Medulla oblongata (tissue), 1 donor: ENCODE measurements around the gene HOXB5.

ENCODE experiments used
- DNase-seq: peaks from one replicate; pipeline ENCODE4 v3.0.0-alpha.2; 2015; ENCODE audit errors: extremely low spot score

HOXB5 gene

DNA sequence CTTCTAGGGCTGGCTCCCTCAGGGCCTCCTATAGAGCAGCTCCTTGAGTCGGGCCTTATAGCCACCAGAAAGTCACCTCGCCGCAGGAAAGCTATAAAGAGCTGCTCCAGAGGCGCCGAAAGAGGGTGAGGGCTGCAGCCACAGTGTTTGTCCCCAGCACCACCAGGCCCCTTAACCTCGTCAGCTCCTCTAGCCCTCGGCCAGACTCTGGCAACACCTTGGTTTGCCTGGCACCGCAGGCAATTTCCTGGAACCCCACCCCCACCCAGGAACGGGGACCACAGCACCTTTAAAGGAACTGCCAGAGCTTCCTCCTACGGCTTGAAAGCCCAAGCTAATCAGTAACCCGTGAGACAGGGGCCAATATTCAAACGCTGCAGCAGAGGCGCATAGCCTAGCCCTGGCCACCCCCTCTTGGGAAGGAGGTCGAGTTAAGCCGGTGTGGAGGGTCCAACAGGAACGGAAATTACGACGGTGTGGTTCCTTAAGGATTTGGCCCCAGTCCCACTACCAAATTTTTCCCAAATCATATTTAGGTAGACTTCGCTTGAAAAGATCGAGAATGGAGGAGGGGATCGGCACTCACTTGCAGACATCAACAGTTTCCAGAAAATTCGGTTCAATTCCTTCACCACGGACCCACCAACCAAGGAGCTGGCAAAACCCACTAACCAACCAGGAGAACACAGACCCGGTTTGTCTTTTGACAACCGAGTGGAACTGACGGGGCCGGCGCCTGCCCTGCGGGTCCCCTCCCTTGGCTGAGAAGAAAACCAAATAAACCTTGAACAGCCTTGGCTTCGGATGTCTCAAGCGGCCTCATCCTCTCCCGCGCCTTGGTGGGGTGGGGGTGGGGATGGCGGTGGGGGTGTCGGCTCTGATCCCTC is 8.2 kb upstream of the HOXB5 start:
- no peak for DNase-seq

DNA sequence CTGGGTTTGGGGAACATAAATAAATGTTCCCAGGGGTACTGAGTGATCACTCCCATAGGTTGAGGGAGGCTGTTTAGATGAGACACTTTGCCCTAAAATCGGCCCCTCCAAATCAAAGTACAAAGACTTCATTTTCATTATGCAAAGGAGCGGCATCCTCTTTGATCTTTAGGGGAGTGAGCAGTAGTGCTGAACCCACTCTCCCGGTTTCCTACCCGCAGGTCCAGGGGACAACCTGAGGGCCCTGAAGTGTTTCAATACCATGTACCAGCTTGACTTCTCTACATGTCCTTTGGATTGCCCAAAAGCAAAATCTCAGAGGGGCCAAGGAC is 7.6 kb upstream of the HOXB5 start:
- no peak for DNase-seq

DNA sequence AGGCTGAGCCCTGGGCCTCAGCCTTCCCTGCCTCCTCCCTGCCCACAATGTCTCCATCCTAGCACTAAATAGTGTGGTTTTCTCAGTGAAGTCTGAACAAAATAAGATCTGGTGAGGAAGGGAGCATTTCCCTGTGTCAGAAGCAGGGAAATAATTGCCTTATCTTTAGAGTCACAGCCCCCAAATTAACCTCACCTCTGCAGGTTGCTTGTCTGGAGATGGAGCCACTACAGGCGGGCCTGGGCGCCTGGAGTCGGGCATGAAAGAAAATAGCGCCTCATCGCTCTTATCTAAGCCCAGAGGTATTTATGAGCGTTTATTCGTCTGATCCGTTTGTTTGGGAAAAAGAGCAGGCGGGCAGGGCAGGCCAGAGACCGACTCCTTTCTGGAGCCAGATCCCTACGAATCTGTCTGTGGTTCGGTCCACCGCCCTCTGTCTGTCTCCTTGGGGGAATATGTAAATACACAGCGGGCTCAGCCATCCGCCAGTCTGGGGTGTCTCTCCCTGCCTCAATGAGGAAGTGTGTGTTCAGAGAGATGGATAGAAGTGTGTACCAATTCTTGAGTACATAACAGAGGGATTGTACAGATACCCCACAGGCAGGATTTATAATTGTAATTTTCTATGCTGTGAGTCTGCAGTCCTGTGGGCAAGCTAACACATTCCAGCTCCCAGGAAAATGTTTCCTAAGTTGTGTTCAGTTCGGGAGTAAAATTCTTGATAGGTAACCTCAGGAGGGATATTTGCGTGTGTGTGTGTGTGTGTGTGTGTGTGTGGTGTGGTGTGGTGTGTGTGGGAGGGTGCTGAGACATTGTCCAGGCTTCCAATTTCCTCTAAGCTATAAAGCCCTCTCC is 6.9 kb upstream of the HOXB5 start:
- DNase-seq = no peak

DNA sequence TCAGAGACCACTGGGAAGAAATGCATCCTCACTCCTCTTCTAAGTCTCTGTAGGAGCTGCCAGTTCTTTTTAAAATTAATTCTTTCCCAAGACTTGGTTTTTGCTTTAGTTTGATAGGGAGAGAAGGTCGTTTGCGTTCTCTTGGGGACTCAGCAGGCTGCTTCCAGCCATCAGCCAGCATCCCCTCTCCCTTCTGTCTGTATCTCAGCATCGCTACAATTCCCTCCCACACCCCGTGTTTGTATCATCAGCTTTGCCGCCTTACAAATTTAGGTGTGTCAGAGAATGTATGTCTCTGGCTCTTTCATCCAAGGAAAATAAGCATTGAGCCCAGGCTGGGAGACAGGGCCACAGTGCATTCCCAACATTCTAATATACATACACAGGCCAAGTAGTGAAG is 5.8 kb upstream of the HOXB5 start:
- no peak for DNase-seq

DNA sequence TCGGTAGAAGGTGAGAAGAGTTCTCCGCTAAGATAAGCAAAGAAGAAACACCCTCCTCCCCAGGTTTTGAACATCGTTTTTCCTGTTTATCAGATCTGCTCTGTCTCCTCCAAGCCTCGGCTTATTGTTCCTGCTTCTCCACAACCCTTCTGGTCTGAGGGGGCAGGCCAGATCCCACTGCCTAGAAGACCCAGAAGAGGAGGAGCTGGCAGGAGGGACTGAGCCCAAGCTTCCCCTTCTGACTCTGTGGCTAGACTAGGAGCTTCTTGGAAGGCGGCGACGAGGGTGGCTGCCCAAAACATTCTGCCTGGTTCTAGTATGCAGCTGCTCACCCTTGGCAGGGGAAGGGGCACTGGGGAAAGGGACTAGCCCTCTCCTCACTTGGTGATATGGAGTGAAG is 5.2 kb upstream of the HOXB5 start:
- DNase-seq = no peak

DNA sequence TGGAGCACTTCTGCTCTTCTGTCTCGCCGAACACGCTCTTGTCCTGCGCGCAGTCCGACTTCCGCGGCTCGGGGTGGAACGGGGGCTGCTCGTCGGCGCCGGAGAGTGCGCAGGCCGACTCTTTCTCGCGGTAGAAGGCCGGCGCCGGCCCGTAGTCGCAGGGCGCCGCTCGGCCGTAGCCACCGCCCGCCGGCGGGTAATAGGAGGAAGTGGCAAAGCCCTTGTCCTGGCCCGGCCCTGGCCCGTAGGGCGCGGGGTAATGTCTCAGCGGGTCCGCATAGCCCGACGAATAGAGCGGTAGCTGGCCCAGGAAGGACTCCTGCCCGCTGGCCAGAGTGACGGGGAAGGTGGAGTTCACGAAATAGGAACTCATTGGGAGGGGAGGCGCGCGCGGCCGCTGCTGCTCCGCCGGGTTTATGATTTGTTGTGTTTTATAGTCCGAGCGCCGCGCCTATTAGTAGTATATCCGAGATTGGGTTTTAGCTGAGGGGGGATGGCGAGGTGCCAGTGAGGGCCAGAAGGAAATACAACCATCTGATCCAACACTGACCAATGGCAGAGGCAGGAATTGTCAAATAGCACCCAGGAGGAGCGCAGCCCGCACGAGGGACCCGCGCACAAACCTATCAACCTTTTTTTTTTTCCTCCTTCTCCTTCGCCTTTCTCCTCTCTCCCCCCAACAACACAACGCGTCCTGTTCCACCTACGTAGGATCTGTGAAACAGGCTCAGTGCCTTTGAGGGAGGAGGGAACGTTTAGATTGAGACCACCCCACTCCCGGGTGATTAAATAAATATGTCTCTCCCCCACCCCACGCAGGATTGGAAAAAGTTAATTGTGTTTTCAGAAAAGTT is 4.4 kb upstream of the HOXB5 start:
- DNase-seq = peak; percentile 73

DNA sequence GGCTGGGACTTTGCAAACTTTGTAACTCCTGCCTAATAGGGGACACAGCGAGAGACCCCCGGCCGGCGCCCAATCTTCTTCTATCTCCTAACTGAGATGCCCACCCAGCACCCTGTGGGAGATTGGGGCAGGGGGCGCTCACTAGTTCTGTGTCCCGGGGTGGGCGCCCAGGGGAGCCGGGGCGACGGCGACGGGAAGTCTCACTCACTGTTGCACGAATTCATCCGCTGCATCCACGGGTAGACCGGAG is 3.9 kb upstream of the HOXB5 start:
- no peak for DNase-seq

DNA sequence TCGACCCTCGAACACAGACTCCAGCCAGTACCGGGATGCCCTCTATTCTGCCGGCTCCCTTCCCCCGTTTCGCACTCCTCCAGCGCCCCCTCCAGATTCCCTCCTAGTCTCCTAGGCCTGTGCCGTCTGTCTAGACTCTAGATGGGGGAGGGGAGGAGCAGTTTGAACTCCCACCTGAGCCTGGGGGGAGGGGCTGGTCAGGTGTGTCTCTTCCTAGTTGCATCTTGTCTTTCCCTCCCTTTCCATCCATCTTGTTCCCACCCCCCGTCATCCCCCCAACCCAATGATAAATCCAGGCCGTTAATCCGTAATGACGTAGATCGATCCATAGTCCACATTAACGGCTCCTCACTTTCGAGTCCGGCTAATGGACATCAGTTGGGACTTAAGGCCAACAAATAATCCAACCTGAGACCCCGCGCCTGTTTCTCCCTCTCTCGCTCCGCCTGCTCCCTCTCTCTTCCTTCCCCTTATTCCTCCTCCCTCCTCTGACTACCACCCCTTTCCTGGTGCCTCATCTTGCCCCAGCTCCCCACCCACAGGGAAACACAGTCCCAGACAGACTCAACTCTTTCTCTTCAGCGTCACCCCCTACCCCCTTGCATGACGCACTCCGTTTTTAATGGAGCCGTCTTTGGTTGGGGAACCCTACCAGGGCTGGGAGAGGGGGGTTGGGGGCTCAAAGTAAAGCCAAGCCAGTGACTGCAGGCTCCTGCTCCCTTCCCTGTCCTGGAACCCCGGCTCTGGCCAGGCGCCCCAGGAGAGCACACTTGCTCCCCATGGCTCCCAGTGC is 3.4 kb upstream of the HOXB5 start:
- no peak for DNase-seq

DNA sequence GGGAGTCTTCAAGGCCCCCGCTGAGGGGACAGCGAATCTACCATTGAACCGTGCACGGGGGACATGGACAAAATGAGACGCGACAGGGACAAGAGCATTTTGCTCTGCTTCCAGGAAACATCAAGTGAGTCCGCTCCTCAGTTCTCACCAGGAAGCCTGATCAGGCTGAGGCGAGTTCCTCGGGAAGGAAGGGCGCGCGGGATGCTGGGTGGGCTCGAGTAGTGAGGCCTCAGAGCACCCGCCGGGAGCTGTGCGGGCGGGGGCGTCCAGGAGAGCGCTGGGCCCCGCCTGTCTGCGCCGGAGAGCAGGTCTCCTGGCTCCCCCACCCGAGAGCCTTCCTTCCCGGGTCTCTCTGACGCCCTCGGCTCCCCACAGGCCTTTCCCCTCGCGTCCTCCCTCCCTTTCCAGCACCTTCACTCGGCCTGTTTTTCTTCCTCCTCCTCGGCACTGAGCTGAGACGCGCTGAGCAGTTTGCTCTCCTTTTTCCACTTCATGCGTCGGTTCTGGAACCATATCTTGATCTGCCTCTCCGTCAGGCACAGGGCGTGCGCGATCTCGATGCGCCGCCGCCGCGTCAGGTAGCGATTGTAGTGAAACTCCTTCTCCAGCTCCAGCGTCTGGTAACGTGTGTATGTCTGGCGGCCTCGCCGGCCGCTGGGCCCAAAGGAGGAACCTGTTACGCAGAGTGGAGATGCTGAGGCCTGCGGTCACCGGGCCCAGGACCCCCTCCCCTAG is 2.6 kb upstream of the HOXB5 start:
- DNase-seq = no peak

DNA sequence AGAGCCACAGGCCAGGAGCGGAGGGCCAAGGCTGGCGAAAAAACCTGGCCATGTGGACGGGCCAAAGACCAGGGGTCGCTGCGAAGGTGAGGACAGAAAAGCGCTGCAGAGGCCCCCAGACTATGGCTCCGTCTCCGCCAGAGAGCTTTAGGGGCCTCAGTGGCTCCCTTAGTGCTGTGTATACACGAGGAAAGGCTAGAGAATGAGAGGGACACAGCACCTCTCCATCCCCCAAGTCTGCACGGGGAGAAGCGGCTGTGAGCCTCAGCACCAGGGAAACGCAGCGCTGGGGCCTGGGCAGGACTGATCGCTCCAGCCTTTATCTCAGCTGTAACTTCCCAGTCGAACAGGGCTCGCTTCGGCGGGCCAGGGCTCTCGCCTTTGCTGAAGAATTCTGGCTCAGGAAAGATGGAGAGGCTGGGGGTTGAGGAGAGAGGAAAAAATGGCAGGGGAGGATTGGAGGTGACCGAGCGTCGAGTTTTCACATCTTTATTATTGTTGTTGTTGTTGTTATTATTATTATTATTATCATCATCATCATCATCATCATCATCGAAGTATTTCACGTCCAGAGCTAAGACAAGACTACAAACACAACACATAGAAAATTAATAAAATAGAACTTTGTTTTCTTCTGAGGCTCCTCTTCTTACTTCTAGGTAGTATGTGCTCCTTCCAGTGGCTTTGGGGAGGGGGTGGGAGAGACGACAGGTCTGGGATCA is 1.9 kb upstream of the HOXB5 start:
- DNase-seq = no peak

DNA sequence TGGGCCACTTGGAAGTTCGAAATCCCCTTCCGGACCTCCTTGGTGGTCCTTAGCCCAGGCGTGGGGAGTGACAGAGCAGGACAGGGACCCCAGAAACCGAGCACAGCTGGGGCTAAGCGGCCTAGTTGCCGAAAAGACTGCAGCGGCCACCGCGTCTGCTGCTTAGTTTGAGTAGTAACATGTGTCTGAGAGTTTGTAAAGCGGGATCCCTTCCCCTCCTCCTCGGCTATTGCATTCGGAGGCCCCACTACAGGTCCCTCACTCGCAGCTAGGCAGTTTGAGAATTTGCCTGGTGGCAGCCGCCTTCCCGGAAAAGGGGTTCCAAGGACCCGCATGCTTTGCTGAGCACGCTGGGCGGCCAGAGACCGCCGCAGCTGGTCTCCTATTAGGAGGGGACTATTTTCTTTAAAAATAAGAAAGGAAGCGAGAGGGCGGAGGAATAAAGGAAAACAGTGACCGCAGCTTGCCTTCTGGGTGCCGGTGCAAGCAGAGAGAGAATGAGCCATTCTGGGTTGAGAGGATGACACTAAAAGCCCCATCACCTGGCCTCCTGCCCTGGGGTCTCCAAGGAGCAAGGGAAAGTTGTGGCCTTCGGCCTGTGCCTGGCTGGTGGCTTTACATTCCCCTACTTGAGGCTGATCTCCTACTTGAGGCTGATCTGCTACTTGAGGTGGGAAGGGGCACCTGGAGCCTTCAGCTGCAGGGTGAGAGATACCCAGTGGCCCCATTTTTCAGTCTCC is 1.1 kb upstream of the HOXB5 start:
- no peak for DNase-seq

DNA sequence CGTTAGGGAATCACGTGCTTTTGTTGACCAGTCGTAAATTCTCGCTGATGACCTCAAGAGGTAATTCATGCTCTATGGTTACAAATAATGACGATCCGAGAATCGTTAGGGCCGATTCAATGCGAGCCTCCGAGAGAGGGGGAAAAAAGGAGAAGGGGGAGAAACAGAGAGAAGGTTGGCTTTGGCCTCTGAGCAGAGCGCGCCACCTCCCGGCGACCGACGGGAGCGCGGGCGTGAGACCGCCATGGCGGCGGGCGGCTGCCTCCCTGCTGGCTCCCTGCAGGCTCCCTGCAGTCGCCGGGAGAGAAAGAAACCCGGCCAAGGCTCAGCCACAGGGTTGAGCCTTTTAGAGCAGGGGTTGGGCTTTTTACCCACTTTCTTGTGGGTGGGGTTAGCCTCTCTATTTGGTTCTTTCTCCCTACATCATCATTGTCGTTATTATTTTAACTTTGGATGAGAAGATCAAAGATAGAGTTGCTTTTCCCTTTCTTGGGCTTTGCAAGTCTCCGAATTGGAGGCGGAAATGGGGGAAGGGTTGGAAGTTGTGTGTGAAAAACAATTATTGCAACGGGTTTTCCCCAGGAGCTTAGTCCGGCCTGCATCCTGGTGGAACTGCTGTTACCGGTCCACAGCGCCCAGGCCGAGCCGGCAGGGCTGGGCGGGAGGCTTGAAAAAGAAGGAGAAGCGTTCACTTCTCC is 410 bp upstream of the HOXB5 start:
- DNase-seq = peak; percentile 85

DNA sequence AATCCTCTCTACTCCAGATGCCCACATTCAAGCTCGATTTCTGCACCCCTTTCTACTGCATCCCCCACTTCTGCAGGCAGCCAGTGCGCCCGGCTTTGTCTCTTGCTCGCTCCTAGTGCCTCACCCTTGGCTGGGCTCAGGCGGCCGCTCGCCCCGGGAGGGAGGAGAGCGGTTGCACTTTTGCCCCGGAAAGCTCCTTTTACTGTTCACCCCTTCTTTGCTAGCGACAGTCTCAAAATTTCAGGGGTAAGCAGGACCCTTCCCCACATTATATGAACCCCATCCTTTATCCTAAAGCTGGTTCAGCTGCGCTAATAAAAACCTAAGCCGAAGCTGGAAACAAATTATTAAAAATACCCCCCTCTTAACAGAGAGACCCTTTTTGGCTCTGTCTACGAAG is 1.0 kb downstream of the HOXB5 start:
- no peak for DNase-seq

DNA sequence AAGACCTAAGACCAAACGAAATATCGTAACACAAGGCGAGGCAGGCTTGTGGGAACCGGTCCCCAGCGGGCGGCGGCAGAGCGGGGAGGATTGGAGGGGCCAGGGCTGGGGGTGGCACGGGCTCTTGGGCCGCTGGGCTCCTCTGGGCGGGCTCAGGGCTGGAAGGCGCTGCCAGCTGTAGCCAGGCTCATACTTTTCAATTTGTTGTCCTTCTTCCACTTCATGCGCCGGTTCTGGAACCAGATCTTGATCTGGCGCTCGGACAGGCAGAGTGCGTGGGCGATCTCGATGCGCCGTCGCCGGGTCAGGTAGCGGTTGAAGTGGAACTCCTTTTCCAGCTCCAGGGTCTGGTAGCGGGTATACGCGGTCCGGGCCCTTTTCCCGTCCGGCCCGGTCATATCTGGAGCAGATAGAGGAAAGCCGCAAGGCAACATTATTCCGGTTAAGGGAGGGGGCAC is 1.5 kb downstream of the HOXB5 start:
- no peak for DNase-seq

DNA sequence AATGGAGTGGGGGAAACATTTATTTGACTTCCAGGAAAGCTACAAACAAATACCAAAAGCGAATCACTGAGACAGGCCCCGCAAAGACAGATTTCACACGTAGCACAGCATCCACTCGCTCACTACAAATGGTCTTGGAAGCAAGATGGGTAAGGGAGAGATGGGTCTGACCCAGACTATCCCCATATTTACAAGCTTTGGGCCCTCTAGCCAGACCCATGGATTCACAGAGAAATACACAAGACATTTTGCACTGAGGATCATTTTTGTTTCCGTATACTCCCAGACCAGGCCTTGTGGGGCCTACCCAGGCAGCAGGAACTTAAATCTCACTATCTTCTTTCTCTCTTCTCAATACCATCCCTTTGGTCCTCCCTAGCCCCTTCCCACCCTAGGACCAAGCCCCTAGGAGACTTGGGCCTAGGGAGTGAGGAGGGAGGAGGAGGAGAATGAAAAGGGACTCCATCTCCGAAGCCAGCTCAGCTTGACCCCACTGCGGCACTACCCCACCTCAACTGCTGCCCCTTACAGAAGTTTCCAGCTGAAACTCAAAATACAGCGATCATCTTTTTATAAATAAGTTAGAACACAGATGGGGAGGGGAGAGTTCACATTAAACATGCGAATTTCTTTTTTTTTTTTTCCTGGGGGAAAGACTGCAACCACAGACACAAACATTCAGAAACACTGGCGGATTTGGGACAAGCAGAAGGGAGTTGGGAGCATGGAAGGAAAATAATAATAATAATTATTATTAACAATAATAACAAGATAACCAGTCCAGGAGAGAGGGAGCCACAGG is 2.1 kb downstream of the HOXB5 start:
- DNase-seq = no peak

DNA sequence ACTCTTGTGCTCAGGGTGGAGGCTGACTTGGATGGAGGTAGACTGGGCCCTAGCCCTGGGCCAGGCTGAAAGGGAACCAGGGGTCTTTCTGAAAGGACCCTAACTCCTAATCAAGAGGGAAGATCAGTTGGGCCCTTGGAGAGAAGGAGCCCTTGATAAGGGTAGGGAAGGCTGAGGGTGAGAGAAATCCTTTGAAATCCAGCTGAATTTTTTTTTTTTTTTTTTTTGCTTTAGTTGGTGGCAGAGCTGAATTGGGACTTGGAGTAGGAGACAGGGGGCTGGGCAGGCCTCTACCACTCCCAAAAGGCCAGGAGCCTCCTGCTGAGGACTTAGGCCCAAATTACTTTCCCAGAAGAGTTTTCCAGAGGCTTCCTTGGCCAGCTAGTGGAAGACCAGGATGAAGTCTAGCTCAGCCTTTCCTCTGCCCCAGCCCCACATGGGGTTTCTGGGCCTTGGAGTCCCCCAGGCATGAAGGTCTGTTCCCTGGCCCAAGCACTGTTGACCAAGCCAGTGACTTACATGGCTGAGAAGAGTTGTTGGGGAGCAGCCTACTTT is 2.9 kb downstream of the HOXB5 start:
- DNase-seq = no peak

DNA sequence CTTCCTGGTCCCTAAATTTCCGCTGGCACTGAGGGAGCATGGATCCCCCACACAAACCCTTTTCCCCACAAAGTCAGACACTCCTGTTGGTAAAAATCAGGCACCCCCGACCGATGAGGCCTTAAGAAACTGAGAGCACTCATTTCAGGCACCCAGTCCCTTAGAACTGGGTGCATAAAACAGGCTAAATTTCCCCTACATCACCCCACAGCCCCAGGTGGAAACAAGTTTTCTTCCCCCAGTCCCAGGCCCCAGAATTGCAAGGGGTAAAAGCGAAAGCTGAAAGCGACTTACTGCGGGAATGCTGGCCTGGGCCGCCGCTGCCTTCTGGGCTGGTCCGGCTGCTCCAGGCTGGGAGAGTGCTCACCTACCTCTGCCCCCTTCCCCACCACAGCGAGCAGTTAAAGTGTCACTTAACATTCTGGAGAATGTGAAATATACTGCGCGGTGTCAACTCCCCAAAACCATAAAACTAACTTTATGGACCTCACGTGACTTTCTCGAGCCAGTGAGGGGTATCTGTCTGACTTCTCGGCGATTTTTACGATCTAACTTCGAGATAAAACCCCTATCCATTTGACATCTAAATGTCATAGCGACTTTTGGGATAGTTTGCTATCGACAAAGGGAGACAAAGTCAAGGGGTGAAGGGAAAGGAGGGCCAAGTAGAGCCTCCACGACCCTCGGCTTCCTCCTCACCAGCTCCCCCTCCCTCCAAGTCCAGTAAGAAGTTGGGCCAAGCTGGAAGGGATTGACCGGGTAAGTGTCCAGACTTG is 3.6 kb downstream of the HOXB5 start, which contains the start of gene HOXB3:
Gene HOXB3 (minus strand): TSS at position 411 of the 776 bp plus-strand sequence. CDS start 37,767 bp downstream, outside the sequence.
- DNase-seq = no peak
